Measurements from ENCODE around the gene BOD1L2. TPM values are rescaled to one million over a fixed set of nuclear protein-coding genes. Genes with fewer than 3 reads are reported as not detected.

Gene BOD1L2
- not detected in 3 replicates for polyA plus RNA-seq
- not detected for polyA plus RNA-seq (2011; ENCODE audit: low read depth)
- not detected in 2 replicates for polyA plus RNA-seq (2011; cell fraction: cytosol; rRNA removed)
- polyA plus RNA-seq (2011; cell fraction: nucleus; rRNA removed) = not detected in 2 replicates
- polyA plus RNA-seq (2012; ENCODE audit: low replicate concordance) = not detected in 2 replicates
- not detected in 3 replicates for polyA minus RNA-seq
- not detected for polyA minus RNA-seq (2011; cell fraction: cytosol; rRNA and poly(A)+ RNA removed)
- not detected in 2 replicates for polyA minus RNA-seq (2011; cell fraction: nucleus; rRNA and poly(A)+ RNA removed)

GRCh38 chr18:57146956-57147636, at the start of gene BOD1L2:
Gene BOD1L2, plus strand, starts transcription at chr18:57147087. Its CDS starts 226 bp downstream, at chr18:57147313.
- FAIRE-seq = no peak

GRCh38 chr18:57107140-57107832, 39.6 kb upstream of the BOD1L2 start:
- Histone ChIP-seq H3K4me1 (ENCODE audit: control insufficient read depth, extremely low read depth, insufficient read depth, low read length) (no peaks in the 10 kb centered on the region), H3K9ac (ENCODE audit: control insufficient read depth, extremely low read depth, insufficient read depth, low read length) (no peak overlapping the region), H2AFZ (ENCODE audit: control insufficient read depth, low read length) (no peak overlapping the region), H4K20me1 (ENCODE audit: control insufficient read depth, extremely low read depth, insufficient read depth, low read length) (no peaks in the 10 kb centered on the region), H3K4me2 (ENCODE audit: control insufficient read depth, extremely low read depth, insufficient read depth, low read depth, low read length) (no peak overlapping the region), H3K36me3 (ENCODE audit: control insufficient read depth in 2 of 2, extremely low read depth in 1 of 2, insufficient read depth in 2 of 2, low read length in 2 of 2) (no peaks in the 10 kb centered on the region), H3K79me2 (ENCODE audit: control insufficient read depth, insufficient read depth, low read length) (no peaks in the 10 kb centered on the region), H3K27me3 (ENCODE audit: control insufficient read depth, extremely low read depth, insufficient read depth, low read length) (no peaks in the 10 kb centered on the region), H3K9me3 (ENCODE audit: control insufficient read depth, low read depth, low read length) (no peaks in the 10 kb centered on the region), H3K27ac (ENCODE audit: control insufficient read depth, insufficient read depth, low read length) (no peak overlapping the region), H3K9me1 (ENCODE audit: control insufficient read depth, extremely low read depth, insufficient read depth, low read length) (no peaks in the 10 kb centered on the region), H3K4me3 (ENCODE audit: control insufficient read depth in 2 of 3, extremely low read depth in 1 of 3, insufficient read depth in 2 of 3, low read depth in 1 of 3, low read length in 3 of 3) (no peak overlapping the region)
- FAIRE-seq (no peak), DNase-seq (ENCODE audit: low read depth, low spot score) (no peak)
- TF ChIP-seq CTCF (optimal IDR thresholded peaks at IDR 0.05 in 1 of 3, IDR thresholded peaks at IDR 0.05 in 1 of 3, conservative IDR thresholded peaks at IDR 0.05 in 1 of 3; ENCODE audit: extremely low read depth in 1 of 3, insufficient read depth in 2 of 3, low read length in 3 of 3) = no peak
- TF ChIP-seq EZH2 (IDR thresholded peaks at IDR 0.05; ENCODE audit: low read length) = no peak
- dilution Hi-C loops (cut with MboI; ENCODE audit: extremely low pct_ligation_motif_present, low sequenced_read_pairs) = no loop called here

More at GRCh38 chr18:57146956-57147636, at the start of gene BOD1L2:
- Histone ChIP-seq H3K36me3 (ENCODE audit: control insufficient read depth in 2 of 2, extremely low read depth in 1 of 2, insufficient read depth in 2 of 2, low read length in 2 of 2) (no peaks in the 10 kb centered on the region), H4K20me1 (ENCODE audit: control insufficient read depth, extremely low read depth, insufficient read depth, low read length) (no peaks in the 10 kb centered on the region), H2AFZ (ENCODE audit: control insufficient read depth, low read length) (no peak within 1 kb of the TSS), H3K79me2 (ENCODE audit: control insufficient read depth, insufficient read depth, low read length) (no peaks in the 10 kb centered on the region), H3K4me3 (ENCODE audit: control insufficient read depth in 2 of 3, extremely low read depth in 1 of 3, insufficient read depth in 2 of 3, low read depth in 1 of 3, low read length in 3 of 3) (no peak within 1 kb of the TSS), H3K9ac (ENCODE audit: control insufficient read depth, extremely low read depth, insufficient read depth, low read length) (no peak within 1 kb of the TSS), H3K27me3 (ENCODE audit: control insufficient read depth, extremely low read depth, insufficient read depth, low read length) (no peaks in the 10 kb centered on the region), H3K9me1 (ENCODE audit: control insufficient read depth, extremely low read depth, insufficient read depth, low read length) (no peaks in the 10 kb centered on the region), H3K27ac (ENCODE audit: control insufficient read depth, insufficient read depth, low read length) (no peak within 1 kb of the TSS), H3K4me2 (ENCODE audit: control insufficient read depth, extremely low read depth, insufficient read depth, low read depth, low read length) (no peak within 1 kb of the TSS), H3K4me1 (ENCODE audit: control insufficient read depth, extremely low read depth, insufficient read depth, low read length) (no peaks in the 10 kb centered on the region), H3K9me3 (ENCODE audit: control insufficient read depth, low read depth, low read length) (no peaks in the 10 kb centered on the region)
- dilution Hi-C loops (cut with MboI; ENCODE audit: extremely low pct_ligation_motif_present, low sequenced_read_pairs) = no loop called here
- TF ChIP-seq CTCF (optimal IDR thresholded peaks at IDR 0.05 in 1 of 3, IDR thresholded peaks at IDR 0.05 in 1 of 3, conservative IDR thresholded peaks at IDR 0.05 in 1 of 3; ENCODE audit: extremely low read depth in 1 of 3, insufficient read depth in 2 of 3, low read length in 3 of 3) (no peak), EZH2 (IDR thresholded peaks at IDR 0.05; ENCODE audit: low read length) (no peak)
- no peak for DNase-seq (ENCODE audit: low read depth, low spot score)
